Measurements from ENCODE around the gene PPP1R14D.

Gene PPP1R14D

GRCh38 chr15:40785164-40785563 is 43.3 kb downstream of the PPP1R14D start:
- no peak overlapping the region for H4K5ac ChIP-seq (ENCODE audit: low read length)
- H3K27ac ChIP-seq (ENCODE audit: low read depth, low read length), result no peak overlapping the region
- no peak overlapping the region for H3K4me2 ChIP-seq (ENCODE audit: low read length)
- no peak overlapping the region for H3K56ac ChIP-seq (ENCODE audit: low read length)
- peaks cover 21% of the 10 kb centered on the region for H3K4me1 ChIP-seq (ENCODE audit: control insufficient read depth, low read depth, low read length)
- H3K9ac ChIP-seq (ENCODE audit: low read length), result no peak overlapping the region
- H3K18ac ChIP-seq (ENCODE audit: low read length), result no peak overlapping the region
- H3K79me2 ChIP-seq (ENCODE audit: control insufficient read depth, insufficient read depth, low read length), result no peaks in the 10 kb centered on the region
- no peaks in the 10 kb centered on the region for H3K27me3 ChIP-seq (ENCODE audit: insufficient read depth, low read length, poor library complexity)
- H2AK5ac ChIP-seq (ENCODE audit: low read length), result no peak overlapping the region
- no peak overlapping the region for H3K4ac ChIP-seq (ENCODE audit: low read depth, low read length)
- H4K8ac ChIP-seq (ENCODE audit: low read depth, low read length), result no peak overlapping the region
- no peak overlapping the region for H3K23ac ChIP-seq (ENCODE audit: low read length)
- no peaks in the 10 kb centered on the region for H3K36me3 ChIP-seq (ENCODE audit: control insufficient read depth, insufficient read depth, low read length)
- peaks cover 7% of the 10 kb centered on the region for H3K79me1 ChIP-seq (ENCODE audit: low read length)
- H2BK5ac ChIP-seq (ENCODE audit: low read length), result no peak overlapping the region
- no CpG with 5 or more reads among the region's 3 CpGs for WGBS (ENCODE audit: extremely low coverage, insufficient coverage, low lambda C conversion rate)
- no peak overlapping the region for H2BK120ac ChIP-seq (ENCODE audit: low read depth, low read length)
- H2BK15ac ChIP-seq (replicated peaks; ENCODE audit: low read depth), result no peak overlapping the region
- no peak overlapping the region for H3K4me3 ChIP-seq (ENCODE audit: low read length)
- DNase-seq, result no peak

GRCh38 chr15:40782609-40783227 is 45.8 kb downstream of the PPP1R14D start:
- Histone ChIP-seq H3K23ac (ENCODE audit: low read length) (no peak overlapping the region), H3K4me3 (ENCODE audit: low read length) (no peak overlapping the region), H2BK5ac (ENCODE audit: low read length) (no peak overlapping the region), H4K8ac (ENCODE audit: low read depth, low read length) (no peak overlapping the region), H3K56ac (ENCODE audit: low read length) (no peak overlapping the region), H2BK15ac (replicated peaks; ENCODE audit: low read depth) (no peak overlapping the region), H3K9ac (ENCODE audit: low read length) (no peak overlapping the region), H2BK120ac (ENCODE audit: low read depth, low read length) (no peak overlapping the region), H4K5ac (ENCODE audit: low read length) (no peak overlapping the region), H3K18ac (ENCODE audit: low read length) (no peak overlapping the region), H3K27ac (ENCODE audit: low read depth, low read length) (no peak overlapping the region), H3K4ac (ENCODE audit: low read depth, low read length) (no peak overlapping the region), H3K4me1 (ENCODE audit: control insufficient read depth, low read depth, low read length) (peaks cover 14% of the 10 kb centered on the region), H3K79me1 (ENCODE audit: low read length) (peaks cover 5% of the 10 kb centered on the region), H3K36me3 (ENCODE audit: control insufficient read depth, insufficient read depth, low read length) (no peaks in the 10 kb centered on the region), H3K79me2 (ENCODE audit: control insufficient read depth, insufficient read depth, low read length) (no peaks in the 10 kb centered on the region), H2AK5ac (ENCODE audit: low read length) (no peak overlapping the region), H3K4me2 (ENCODE audit: low read length) (no peak overlapping the region), H3K27me3 (ENCODE audit: insufficient read depth, low read length, poor library complexity) (no peaks in the 10 kb centered on the region)
- no CpG with 5 or more reads among the region's 8 CpGs for WGBS (ENCODE audit: extremely low coverage, insufficient coverage, low lambda C conversion rate)
- peak; percentile 73 for DNase-seq

GRCh38 chr15:40776537-40777141 is 51.9 kb downstream of the PPP1R14D start:
- DNase-seq, result no peak
- no peak overlapping the region for H4K5ac ChIP-seq (ENCODE audit: low read length)
- no peak overlapping the region for H3K27ac ChIP-seq (ENCODE audit: low read depth, low read length)
- no peak overlapping the region for H3K23ac ChIP-seq (ENCODE audit: low read length)
- H3K36me3 ChIP-seq (ENCODE audit: control insufficient read depth, insufficient read depth, low read length), result peaks cover 5% of the 10 kb centered on the region
- H3K4me3 ChIP-seq (ENCODE audit: low read length), result no peak overlapping the region
- no peak overlapping the region for H3K9ac ChIP-seq (ENCODE audit: low read length)
- no peak overlapping the region for H2BK5ac ChIP-seq (ENCODE audit: low read length)
- H3K79me2 ChIP-seq (ENCODE audit: control insufficient read depth, insufficient read depth, low read length), result no peaks in the 10 kb centered on the region
- WGBS (ENCODE audit: extremely low coverage, insufficient coverage, low lambda C conversion rate), result no CpG with 5 or more reads among the region's 11 CpGs
- H3K56ac ChIP-seq (ENCODE audit: low read length), result no peak overlapping the region
- H2AK5ac ChIP-seq (ENCODE audit: low read length), result no peak overlapping the region
- no peaks in the 10 kb centered on the region for H3K4me1 ChIP-seq (ENCODE audit: control insufficient read depth, low read depth, low read length)
- no peak overlapping the region for H3K4me2 ChIP-seq (ENCODE audit: low read length)
- no peak overlapping the region for H4K8ac ChIP-seq (ENCODE audit: low read depth, low read length)
- no peaks in the 10 kb centered on the region for H3K27me3 ChIP-seq (ENCODE audit: insufficient read depth, low read length, poor library complexity)
- no peaks in the 10 kb centered on the region for H3K79me1 ChIP-seq (ENCODE audit: low read length)
- H2BK120ac ChIP-seq (ENCODE audit: low read depth, low read length), result no peak overlapping the region
- H2BK15ac ChIP-seq (replicated peaks; ENCODE audit: low read depth), result no peak overlapping the region
- no peak overlapping the region for H3K18ac ChIP-seq (ENCODE audit: low read length)
- no peak overlapping the region for H3K4ac ChIP-seq (ENCODE audit: low read depth, low read length)

- no peaks in the 10 kb centered on the region for H3K79me2 ChIP-seq (ENCODE audit: control insufficient read depth, insufficient read depth, low read length)
- H3K27me3 ChIP-seq (ENCODE audit: insufficient read depth, low read length, poor library complexity), result no peaks in the 10 kb centered on the region
- H2BK5ac ChIP-seq (ENCODE audit: low read length), result no peak overlapping the region
- no peaks in the 10 kb centered on the region for H3K79me1 ChIP-seq (ENCODE audit: low read length)
- H2BK15ac ChIP-seq (replicated peaks; ENCODE audit: low read depth), result no peak overlapping the region
- no peak overlapping the region for H3K4me3 ChIP-seq (ENCODE audit: low read length)
- H4K8ac ChIP-seq (ENCODE audit: low read depth, low read length), result no peak overlapping the region
- no peak overlapping the region for H4K5ac ChIP-seq (ENCODE audit: low read length)
- H3K18ac ChIP-seq (ENCODE audit: low read length), result no peak overlapping the region
- no peak overlapping the region for H3K27ac ChIP-seq (ENCODE audit: low read depth, low read length)
- no peak overlapping the region for H3K56ac ChIP-seq (ENCODE audit: low read length)
- peaks cover 5% of the 10 kb centered on the region for H3K36me3 ChIP-seq (ENCODE audit: control insufficient read depth, insufficient read depth, low read length)
- WGBS (ENCODE audit: extremely low coverage, insufficient coverage, low lambda C conversion rate), result no CpG with 5 or more reads among the region's 14 CpGs
- H3K9ac ChIP-seq (ENCODE audit: low read length), result no peak overlapping the region
- DNase-seq, result no peak
- H3K4ac ChIP-seq (ENCODE audit: low read depth, low read length), result no peak overlapping the region
- H2AK5ac ChIP-seq (ENCODE audit: low read length), result no peak overlapping the region
- H3K4me1 ChIP-seq (ENCODE audit: control insufficient read depth, low read depth, low read length), result no peaks in the 10 kb centered on the region
- no peak overlapping the region for H2BK120ac ChIP-seq (ENCODE audit: low read depth, low read length)
- H3K23ac ChIP-seq (ENCODE audit: low read length), result no peak overlapping the region
- no peak overlapping the region for H3K4me2 ChIP-seq (ENCODE audit: low read length)
Measured at GRCh38 chr15:40775740-40776536, 52.6 kb downstream of the PPP1R14D start.

GRCh38 chr15:40775007-40775406 is 53.5 kb downstream of the PPP1R14D start:
- Histone ChIP-seq H3K4ac (ENCODE audit: low read depth, low read length) (no peak overlapping the region), H3K27ac (ENCODE audit: low read depth, low read length) (no peak overlapping the region), H4K5ac (ENCODE audit: low read length) (no peak overlapping the region), H2AK5ac (ENCODE audit: low read length) (no peak overlapping the region), H3K79me2 (ENCODE audit: control insufficient read depth, insufficient read depth, low read length) (no peaks in the 10 kb centered on the region), H3K23ac (ENCODE audit: low read length) (no peak overlapping the region), H3K79me1 (ENCODE audit: low read length) (no peaks in the 10 kb centered on the region), H2BK120ac (ENCODE audit: low read depth, low read length) (no peak overlapping the region), H3K4me3 (ENCODE audit: low read length) (no peak overlapping the region), H3K36me3 (ENCODE audit: control insufficient read depth, insufficient read depth, low read length) (peaks cover 5% of the 10 kb centered on the region), H2BK15ac (replicated peaks; ENCODE audit: low read depth) (no peak overlapping the region), H3K56ac (ENCODE audit: low read length) (no peak overlapping the region), H4K8ac (ENCODE audit: low read depth, low read length) (no peak overlapping the region), H2BK5ac (ENCODE audit: low read length) (no peak overlapping the region), H3K4me1 (ENCODE audit: control insufficient read depth, low read depth, low read length) (no peaks in the 10 kb centered on the region), H3K4me2 (ENCODE audit: low read length) (no peak overlapping the region), H3K27me3 (ENCODE audit: insufficient read depth, low read length, poor library complexity) (no peaks in the 10 kb centered on the region), H3K18ac (ENCODE audit: low read length) (no peak overlapping the region), H3K9ac (ENCODE audit: low read length) (no peak overlapping the region)
- WGBS (ENCODE audit: extremely low coverage, insufficient coverage, low lambda C conversion rate), result no CpG with 5 or more reads among the region's 10 CpGs
- no peak for DNase-seq
